CD14-positive monocyte (primary cell): ENCODE results near the gene TNIK. TPM values are rescaled to one million over a fixed set of nuclear protein-coding genes. Genes with fewer than 3 reads are reported as not detected.

ENCODE experiments used
- DNase-seq, 3 donors: peaks; one replicate each; pipeline ENCODE4 v3.0.0-alpha.2; 2011 to 2022
- H2AFZ ChIP-seq: 2 replicates; pipeline ENCODE4 v1.6.0; 2012; ENCODE audit warnings: mild to moderate bottlenecking, low read depth, low read length, inconsistent platforms; ENCODE audit not compliant: insufficient read depth, poor library complexity, severe bottlenecking
- H3K27ac ChIP-seq, 2 donors: 1 replicate in 1 of 2; 2 replicates in 1 of 2; pipeline ENCODE4 v1.5.1; 2012 to 2013; ENCODE audit warnings: low read length in 2 of 2, control low read depth in 1 of 2, inconsistent platforms in 1 of 2, low read depth in 1 of 2, mild to moderate bottlenecking in 1 of 2
- H3K27me3 ChIP-seq, 2 donors: one replicate each; pipeline versions ENCODE4 v1.6.0 to v1.6.1; 2011 to 2013; ENCODE audit warnings: low read length in 2 of 2; ENCODE audit not compliant: control insufficient read depth in 2 of 2, insufficient read depth in 2 of 2
- H3K36me3 ChIP-seq, 2 donors: replicated peaks in 1 of 2; 1 replicate in 1 of 2; 2 replicates in 1 of 2; pipeline versions ENCODE4 v1.5.1 to v1.6.1; 2012 to 2013; ENCODE audit warnings: low read length in 2 of 2, control low read depth in 1 of 2, inconsistent platforms in 1 of 2, mild to moderate bottlenecking in 1 of 2; ENCODE audit not compliant: insufficient read depth in 2 of 2, control insufficient read depth in 1 of 2
- H3K4me1 ChIP-seq, 2 donors: 1 replicate in 1 of 2; 2 replicates in 1 of 2; pipeline versions ENCODE4 v1.5.1 to v1.6.1; 2012 to 2013; ENCODE audit warnings: low read length in 2 of 2, control low read depth in 1 of 2, inconsistent platforms in 1 of 2, mild to moderate bottlenecking in 1 of 2, moderate library complexity in 1 of 2; ENCODE audit not compliant: insufficient read depth in 2 of 2, control insufficient read depth in 1 of 2
- H3K4me2 ChIP-seq: replicated peaks from 2 replicates; pipeline ENCODE3; 2012; ENCODE audit warnings: low read length, moderate library complexity, mild to moderate bottlenecking; ENCODE audit not compliant: poor library complexity, severe bottlenecking; ENCODE audit errors: extremely low read depth
- H3K4me3 ChIP-seq, 3 experiments: fragments of 200-600 bp in 1 of 3; sonication (generic) in 1 of 3; replicated peaks in 1 of 3; 1 replicate in 2 of 3; 2 replicates in 1 of 3; pipeline ENCODE4 v1.5.1; 2011 to 2013; ENCODE audit warnings: low read length in 3 of 3, mild to moderate bottlenecking in 3 of 3, control low read depth in 2 of 3, low read depth in 2 of 3, inconsistent platforms in 1 of 3, moderate library complexity in 1 of 3
- H3K79me2 ChIP-seq: 2 replicates; pipeline ENCODE4 v1.6.0; 2012; ENCODE audit warnings: mild to moderate bottlenecking, control low read depth, inconsistent platforms, low read length, moderate library complexity; ENCODE audit not compliant: insufficient read depth
- H3K9ac ChIP-seq: 2 replicates; pipeline ENCODE4 v1.6.0; 2017; ENCODE audit warnings: low read length, mild to moderate bottlenecking; ENCODE audit not compliant: insufficient read depth, poor library complexity, severe bottlenecking
- H3K9me3 ChIP-seq, 2 donors: replicated peaks in 1 of 2; 1 replicate in 1 of 2; 2 replicates in 1 of 2; pipeline versions ENCODE4 v1.5.1 to v1.6.1; 2012 to 2013; ENCODE audit warnings: low read length in 2 of 2, control low read depth in 1 of 2; ENCODE audit not compliant: control insufficient read depth in 1 of 2, insufficient read depth in 1 of 2
- H4K20me1 ChIP-seq: 2 replicates; pipeline ENCODE4 v1.6.0; 2012; ENCODE audit warnings: mild to moderate bottlenecking, low read length, control low read depth, moderate library complexity; ENCODE audit not compliant: insufficient read depth
- H3K27ac Mint-ChIP-seq, 7 donors: one replicate each; pipeline ENCODE4 v1.8.0; 2020; ENCODE audit warnings: mild to moderate bottlenecking in 7 of 7, mixed read lengths in 7 of 7, moderate library complexity in 6 of 7, inconsistent platforms in 2 of 7
- H3K27me3 Mint-ChIP-seq, 3 donors: one replicate each; pipeline ENCODE4 v1.8.0; 2021 to 2022; ENCODE audit warnings: low read depth in 3 of 3, mild to moderate bottlenecking in 3 of 3, mixed read lengths in 3 of 3, moderate library complexity in 3 of 3, inconsistent platforms in 1 of 3
- H3K36me3 Mint-ChIP-seq, 2 donors: one replicate each; pipeline ENCODE4 v1.8.0; 2020; ENCODE audit warnings: mixed read lengths in 2 of 2, inconsistent platforms in 1 of 2, mild to moderate bottlenecking in 1 of 2
- H3K4me1 Mint-ChIP-seq: one replicate; pipeline ENCODE4 v1.8.0; 2020; ENCODE audit warnings: mild to moderate bottlenecking, mixed read lengths
- H3K4me3 Mint-ChIP-seq, 2 donors: one replicate each; pipeline ENCODE4 v1.8.0; 2020; ENCODE audit warnings: mild to moderate bottlenecking in 2 of 2, mixed read lengths in 2 of 2, moderate library complexity in 1 of 2
- H3K9me3 Mint-ChIP-seq, 7 donors: one replicate each; pipeline ENCODE4 v1.8.0; 2020 to 2022; ENCODE audit warnings: mixed read lengths in 7 of 7, mild to moderate bottlenecking in 6 of 7, moderate library complexity in 6 of 7, inconsistent platforms in 2 of 7
- WGBS: methylation state at CpG from one replicate; pipeline ENCODE4 v1.1.5; 2013; ENCODE audit warnings: missing lambda C conversion rate; ENCODE audit not compliant: insufficient coverage; 5-methylcytosine and 5-hydroxymethylcytosine counted together
- intact Hi-C, 2 donors: fragments of 100-400 bp; cut with micrococcal nuclease; formaldehyde crosslinking; loops; one replicate each; pipeline versions ENCODE4 v1.15.0 to v1.15.1; 2023
- polyA plus RNA-seq, 3 donors: library from polyadenylated mRNA; depleted of rRNA in 1 of 3; unstranded in 2 of 3; stranded (reverse) in 1 of 3; fragments of 300-500 nt in 2 of 3; fragments of >200 nt in 1 of 3; fragmentation: Illumina TruSeq in 2 of 3; gene quantifications; 1 replicate in 2 of 3; 2 replicates in 1 of 3; pipeline ENCODE4 v1.2.3, GENCODE V29; 2012 to 2021
- TF ChIP-seq, protein P1 (sequence below): fragments of 200-600 bp; IDR thresholded peaks from one replicate; pipeline ENCODE4 v1.8.0; 2022; ENCODE audit warnings: antibody characterized with exemption, mild to moderate bottlenecking

TNIK gene
- polyA plus RNA-seq, 3 donors = 0.36 to 1.8 (median 0.75) TPM

DNA sequence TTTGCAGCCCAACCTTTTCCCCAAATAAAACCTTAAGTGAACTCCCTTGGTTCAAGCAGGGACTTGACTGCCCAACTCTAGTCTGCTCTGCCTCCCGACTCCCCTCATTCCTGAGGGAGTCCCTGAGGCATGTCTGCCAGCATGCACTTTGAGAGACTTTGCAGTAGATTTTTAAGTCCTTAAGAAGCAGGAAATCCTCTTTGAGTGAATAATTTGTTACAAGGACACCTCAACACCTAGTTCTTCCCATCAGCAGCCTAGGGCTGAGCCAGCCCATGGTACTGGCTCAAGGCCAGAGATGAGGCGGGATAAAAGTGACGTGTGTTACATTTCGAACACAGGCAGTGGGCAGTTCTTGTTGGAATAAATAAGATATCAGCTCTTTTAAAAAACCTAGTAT lies 229.3 kb downstream of the TNIK start:
- TF ChIP-seq, protein P1, sequence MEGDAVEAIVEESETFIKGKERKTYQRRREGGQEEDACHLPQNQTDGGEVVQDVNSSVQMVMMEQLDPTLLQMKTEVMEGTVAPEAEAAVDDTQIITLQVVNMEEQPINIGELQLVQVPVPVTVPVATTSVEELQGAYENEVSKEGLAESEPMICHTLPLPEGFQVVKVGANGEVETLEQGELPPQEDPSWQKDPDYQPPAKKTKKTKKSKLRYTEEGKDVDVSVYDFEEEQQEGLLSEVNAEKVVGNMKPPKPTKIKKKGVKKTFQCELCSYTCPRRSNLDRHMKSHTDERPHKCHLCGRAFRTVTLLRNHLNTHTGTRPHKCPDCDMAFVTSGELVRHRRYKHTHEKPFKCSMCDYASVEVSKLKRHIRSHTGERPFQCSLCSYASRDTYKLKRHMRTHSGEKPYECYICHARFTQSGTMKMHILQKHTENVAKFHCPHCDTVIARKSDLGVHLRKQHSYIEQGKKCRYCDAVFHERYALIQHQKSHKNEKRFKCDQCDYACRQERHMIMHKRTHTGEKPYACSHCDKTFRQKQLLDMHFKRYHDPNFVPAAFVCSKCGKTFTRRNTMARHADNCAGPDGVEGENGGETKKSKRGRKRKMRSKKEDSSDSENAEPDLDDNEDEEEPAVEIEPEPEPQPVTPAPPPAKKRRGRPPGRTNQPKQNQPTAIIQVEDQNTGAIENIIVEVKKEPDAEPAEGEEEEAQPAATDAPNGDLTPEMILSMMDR = no peak
- no peaks in the 10 kb centered on the region for H3K36me3 Mint-ChIP-seq
- Histone ChIP-seq H2AFZ (no peak overlapping the region), H3K27ac (no peak overlapping the region), H3K27me3 (no peaks in the 10 kb centered on the region), H4K20me1 (no peaks in the 10 kb centered on the region), H3K79me2 (no peaks in the 10 kb centered on the region), H3K36me3 (no peaks in the 10 kb centered on the region), H3K9me3 (peaks cover 0 to under 1% of the 10 kb centered on the region in 2 donors), H3K4me1 (no peaks in the 10 kb centered on the region), H3K4me2 (no peak overlapping the region), H3K9ac (no peak overlapping the region), H3K4me3 (no peak overlapping the region)
- intact Hi-C loops = no loop called here
- no peaks in the 10 kb centered on the region for H3K27me3 Mint-ChIP-seq
- H3K4me1 Mint-ChIP-seq = no peaks in the 10 kb centered on the region
- H3K9me3 Mint-ChIP-seq = peaks cover 0 to 5% (median 4%) of the 10 kb centered on the region in 7 donors
- no peak for DNase-seq
- WGBS = no CpG with 5 or more reads among the region's 4 CpGs
- no peak overlapping the region for H3K27ac Mint-ChIP-seq
- no peak overlapping the region for H3K4me3 Mint-ChIP-seq

DNA sequence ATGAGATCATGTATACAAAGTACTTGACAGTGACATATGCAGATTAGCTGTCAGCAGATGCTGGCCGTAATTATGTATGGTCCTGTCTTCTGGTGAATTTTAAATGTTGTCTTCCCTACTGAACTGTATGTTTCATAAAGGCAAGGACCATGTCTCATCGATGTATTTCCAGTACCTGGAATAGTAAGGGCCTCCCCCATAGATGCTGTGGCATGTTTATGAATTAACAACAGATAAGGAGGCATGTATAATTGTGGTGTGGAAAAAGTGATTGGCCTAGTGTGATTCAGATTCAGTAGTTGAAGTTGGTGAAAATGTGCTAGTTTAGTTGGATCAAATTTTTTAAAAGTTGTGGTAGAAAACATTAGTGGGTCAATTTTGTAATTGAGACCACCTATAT lies 231.0 kb downstream of the TNIK start:
- Histone ChIP-seq H4K20me1 (no peaks in the 10 kb centered on the region), H3K36me3 (no peaks in the 10 kb centered on the region), H3K4me1 (no peaks in the 10 kb centered on the region), H3K9ac (no peak overlapping the region), H3K4me3 (no peak overlapping the region), H3K27ac (no peak overlapping the region), H3K79me2 (no peaks in the 10 kb centered on the region), H3K9me3 (peaks cover 0 to 5% of the 10 kb centered on the region in 2 donors), H3K27me3 (no peaks in the 10 kb centered on the region), H2AFZ (no peak overlapping the region), H3K4me2 (no peak overlapping the region)
- Mint-ChIP-seq H3K4me3 (no peak overlapping the region), H3K4me1 (no peaks in the 10 kb centered on the region), H3K27ac (no peak overlapping the region), H3K36me3 (no peaks in the 10 kb centered on the region), H3K27me3 (no peaks in the 10 kb centered on the region), H3K9me3 (peaks cover 0 to 8% (median 4%) of the 10 kb centered on the region in 7 donors)
- TF ChIP-seq, protein P1 = no peak
- DNase-seq = no peak
- WGBS = 100% methylated on average over 1 of the region's 2 CpGs
- intact Hi-C loops = no loop called here
